A673 (cell line): Measurements from ENCODE around the gene CMPK2.

Source experiments
- EZH2 ChIP-seq: fragments of 200-600 bp; sonication (generic); IDR thresholded peaks from 2 replicates; pipeline ENCODE4 v1.6.1; 2017; ENCODE audit warnings: borderline replicate concordance, low read depth, mild to moderate bottlenecking, mixed read lengths, antibody characterized with exemption, low read length; ENCODE audit not compliant: poor library complexity, severe bottlenecking
- TF ChIP-seq, protein P1 (sequence below): fragments of 300-800, 200-600 bp; sonication (generic); conservative IDR thresholded peaks from 2 replicates; pipeline ENCODE4 v1.5.1; 2017; ENCODE audit warnings: low read depth, mild to moderate bottlenecking, antibody characterized with exemption, low read length, moderate library complexity, mixed read lengths

GRCh38 chr2:6846967-6847681 is 18.6 kb downstream of the CMPK2 start:
- TF ChIP-seq, protein P1, sequence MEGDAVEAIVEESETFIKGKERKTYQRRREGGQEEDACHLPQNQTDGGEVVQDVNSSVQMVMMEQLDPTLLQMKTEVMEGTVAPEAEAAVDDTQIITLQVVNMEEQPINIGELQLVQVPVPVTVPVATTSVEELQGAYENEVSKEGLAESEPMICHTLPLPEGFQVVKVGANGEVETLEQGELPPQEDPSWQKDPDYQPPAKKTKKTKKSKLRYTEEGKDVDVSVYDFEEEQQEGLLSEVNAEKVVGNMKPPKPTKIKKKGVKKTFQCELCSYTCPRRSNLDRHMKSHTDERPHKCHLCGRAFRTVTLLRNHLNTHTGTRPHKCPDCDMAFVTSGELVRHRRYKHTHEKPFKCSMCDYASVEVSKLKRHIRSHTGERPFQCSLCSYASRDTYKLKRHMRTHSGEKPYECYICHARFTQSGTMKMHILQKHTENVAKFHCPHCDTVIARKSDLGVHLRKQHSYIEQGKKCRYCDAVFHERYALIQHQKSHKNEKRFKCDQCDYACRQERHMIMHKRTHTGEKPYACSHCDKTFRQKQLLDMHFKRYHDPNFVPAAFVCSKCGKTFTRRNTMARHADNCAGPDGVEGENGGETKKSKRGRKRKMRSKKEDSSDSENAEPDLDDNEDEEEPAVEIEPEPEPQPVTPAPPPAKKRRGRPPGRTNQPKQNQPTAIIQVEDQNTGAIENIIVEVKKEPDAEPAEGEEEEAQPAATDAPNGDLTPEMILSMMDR, result no peak
- no peak for TF ChIP-seq EZH2
